Right cardiac atrium (tissue), 5 donors: ENCODE results near the gene ZRANB3. TPM values are rescaled to one million over a fixed set of nuclear protein-coding genes. Genes with fewer than 3 reads are reported as not detected.

Experiments used
- ATAC-seq, 2 donors: fragments of 200-7000 bp; cut with Tn5 transposase; one replicate each; pipeline versions ENCODE4 v1.8.0 to v1.9.1; 2020; ENCODE audit warnings: moderate library complexity in 2 of 2, mild to moderate bottlenecking in 1 of 2
- DNase-seq, 3 donors: peaks; one replicate each; pipeline ENCODE4 v3.0.0-alpha.2; 2020
- H3K27ac ChIP-seq: one replicate; pipeline ENCODE4 v1.5.1; 2013; ENCODE audit warnings: mild to moderate bottlenecking, low read length, control low read depth, moderate library complexity
- H3K27me3 ChIP-seq: one replicate; pipeline ENCODE4 v1.6.1; 2013; ENCODE audit not compliant: control insufficient read depth, insufficient read depth
- H3K4me1 ChIP-seq: one replicate; pipeline ENCODE4 v1.6.1; 2013; ENCODE audit warnings: low read length; ENCODE audit not compliant: control insufficient read depth, insufficient read depth
- H3K4me3 ChIP-seq: one replicate; pipeline ENCODE4 v1.5.1; 2013; ENCODE audit warnings: low read length, control low read depth
- H3K9me3 ChIP-seq: one replicate; pipeline ENCODE4 v1.6.1; 2013; ENCODE audit warnings: low read length; ENCODE audit not compliant: control insufficient read depth
- WGBS: extraction: QIAGEN DNeasy Blood & Tissue Kit; methylation state at CpG from one replicate; pipeline ENCODE4 v1.1.7; 2013; 5-methylcytosine and 5-hydroxymethylcytosine counted together
- intact Hi-C, 4 donors: fragments of 100-400 bp; cut with DNase I; formaldehyde crosslinking; loops; one replicate each; pipeline versions ENCODE4 v1.11.0 to v1.14.0; 2022 to 2023
- long read RNA-seq, 4 donors: library from polyadenylated mRNA; unstranded; transcript quantifications; one replicate each; pipeline ENCODE4 v2.0.0, GENCODE V29; 2020 to 2021
- polyA plus RNA-seq: library from polyadenylated mRNA; stranded (reverse); fragments of 200-250 nt; gene quantifications from one replicate; pipeline ENCODE4 v1.2.3, GENCODE V29; 2013
- total RNA-seq, 4 donors: library from RNA; stranded (reverse); fragmentation: NEBNext Ultra II Directional; extraction: Animal tissue kit (Norgen Biotek cat#: 25700); gene quantifications; one replicate each; pipeline ENCODE4 v1.2.1, GENCODE V29; 2021
- donor health status: healthy with polysubstance abuse.
- donor health status: DM: no; HTN: yes; CAD: no.
- donor health status: DM: no; HTN: no; CAD: no.
- donor health status: DM: no; HTN: yes; CAD: no; lungs with severe emphysema.
- donor health status: DM: yes; HTN: yes; CAD: no.

ZRANB3 gene
- total RNA-seq = 1 to 10 TPM; 2.0 to 4.1 (median 3.3) TPM
- polyA plus RNA-seq = 0.88 TPM
- long read RNA-seq, donor 1, full-length matches to known transcripts = 1 of 1 reads
- long read RNA-seq, donor 1, partial matches to known transcripts = 0 of 1 reads
- long read RNA-seq, donor 1, other reads (novel, unspliced or antisense) = 0 of 1 reads
- long read RNA-seq, donor 2, partial matches to known transcripts = 1 of 1 reads
- long read RNA-seq, donor 2, other reads (novel, unspliced or antisense) = 0 of 1 reads
- long read RNA-seq, donor 3, partial matches to known transcripts = 0 of 6 reads
- long read RNA-seq, donor 3, other reads (novel, unspliced or antisense) = 6 of 6 reads
- long read RNA-seq, donor 4 = 0 reads

DNA sequence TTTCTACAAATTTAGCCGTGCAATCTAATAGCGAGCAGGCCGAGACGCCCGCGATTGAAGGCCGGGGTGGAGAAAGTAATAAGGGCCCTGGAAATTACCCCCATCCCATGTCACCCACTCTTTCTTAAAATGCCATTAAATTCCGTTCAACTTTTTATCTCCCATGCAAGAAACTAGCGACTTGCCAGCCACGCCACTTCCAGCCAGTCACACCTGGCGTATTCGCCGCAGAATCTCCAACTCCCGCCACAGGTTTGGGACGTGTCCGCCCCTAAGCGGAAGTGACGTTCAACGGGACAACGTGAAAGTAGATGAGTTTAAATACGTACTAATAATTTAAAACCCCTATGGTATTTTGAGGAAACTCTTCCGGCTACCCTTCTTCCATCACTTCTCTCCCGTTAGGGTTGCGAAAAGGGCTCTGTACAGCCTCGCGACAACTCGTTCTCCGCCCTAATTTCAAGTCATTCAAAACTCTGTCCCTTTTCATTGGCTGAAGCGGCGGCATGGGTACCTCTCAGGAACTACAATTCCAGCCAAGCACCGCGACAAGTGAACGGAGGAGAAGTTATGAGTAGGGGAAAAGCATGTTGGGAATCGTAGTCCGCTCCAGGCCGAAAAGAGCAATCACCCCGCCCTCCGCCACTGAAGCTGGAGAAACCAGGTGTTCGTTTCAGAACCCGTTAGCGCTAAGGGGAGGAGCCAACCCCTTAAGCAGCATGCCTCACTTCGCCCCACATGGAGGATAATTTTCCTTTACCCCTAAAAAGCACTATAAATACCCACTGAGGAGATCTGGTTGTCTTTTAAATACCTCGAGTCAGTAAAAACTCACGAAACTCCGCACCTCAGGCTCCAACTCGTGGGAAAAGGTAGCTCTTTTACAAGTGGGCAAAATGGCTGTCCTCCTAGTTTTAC, at the start of gene ZRANB3:
Gene ZRANB3, minus strand, starts transcription at position 906 of the 918 bp plus-strand sequence.
- H3K27me3 ChIP-seq = no peaks in the 10 kb centered on the region
- H3K4me1 ChIP-seq = no peaks in the 10 kb centered on the region
- H3K27ac ChIP-seq = peak within 1 kb of the TSS; percentile 95
- peak within 1 kb of the TSS; percentile 85 for H3K4me3 ChIP-seq
- under 1% methylated on average over 46 of the region's 46 CpGs for WGBS
- DNase-seq (peak; percentile 94 to 96 (median 95)), ATAC-seq (peak; percentile 93 to 94)
- no peaks in the 10 kb centered on the region for H3K9me3 ChIP-seq
- intact Hi-C loops = no loop called here

- WGBS = 94% methylated on average over 1 of the region's 1 CpG
Measured at GRCh38 chr2:135573620-135574019, 42.6 kb upstream of the ZRANB3 start.

GRCh38 chr2:135570884-135571283, 39.9 kb upstream of the ZRANB3 start:
- ATAC-seq (no peak), DNase-seq (no peak)
- Histone ChIP-seq H3K9me3 (no peaks in the 10 kb centered on the region), H3K4me3 (no peak overlapping the region), H3K27ac (no peak overlapping the region), H3K4me1 (no peaks in the 10 kb centered on the region), H3K27me3 (no peaks in the 10 kb centered on the region)
- WGBS = 91% methylated on average over 2 of the region's 2 CpGs
- intact Hi-C loops = no loop called here

More at GRCh38 chr2:135573620-135574019, 42.6 kb upstream of the ZRANB3 start:
- ATAC-seq (no peak), DNase-seq (no peak)
- Histone ChIP-seq H3K9me3 (no peaks in the 10 kb centered on the region), H3K4me3 (no peak overlapping the region), H3K27ac (no peak overlapping the region), H3K4me1 (no peaks in the 10 kb centered on the region), H3K27me3 (no peaks in the 10 kb centered on the region)
- intact Hi-C loops = no loop called here

DNA sequence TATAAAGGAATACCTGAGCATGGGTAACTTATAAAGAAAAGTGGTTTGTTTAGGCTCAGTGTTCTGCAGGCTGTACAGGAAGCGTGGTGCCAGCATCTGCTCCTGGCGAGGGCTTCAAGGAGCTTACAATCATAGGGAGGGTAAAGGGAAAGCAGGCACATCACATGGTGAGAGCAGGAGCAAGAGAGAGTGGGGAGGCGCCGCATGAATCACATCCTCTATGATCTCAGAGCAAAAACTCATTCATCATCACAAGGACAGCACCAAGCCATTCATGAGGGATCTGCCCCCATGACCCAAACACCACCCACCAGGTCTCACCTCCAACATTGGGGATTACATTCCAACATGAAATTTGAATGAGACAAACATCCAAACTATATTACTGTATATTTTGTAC, 32.8 kb upstream of the ZRANB3 start:
- intact Hi-C loops = no loop called here
- H3K4me1 ChIP-seq = no peaks in the 10 kb centered on the region
- 95% methylated on average over 4 of the region's 4 CpGs for WGBS
- DNase-seq (no peak), ATAC-seq (no peak)
- H3K27me3 ChIP-seq = no peaks in the 10 kb centered on the region
- no peak overlapping the region for H3K27ac ChIP-seq
- H3K9me3 ChIP-seq = no peaks in the 10 kb centered on the region
- no peak overlapping the region for H3K4me3 ChIP-seq

GRCh38 chr2:135561925-135562324, 30.9 kb upstream of the ZRANB3 start:
- WGBS = 98% methylated on average over 4 of the region's 4 CpGs
- no peak overlapping the region for H3K27ac ChIP-seq
- H3K27me3 ChIP-seq = no peaks in the 10 kb centered on the region
- intact Hi-C loops = no loop called here
- no peaks in the 10 kb centered on the region for H3K4me1 ChIP-seq
- DNase-seq (no peak), ATAC-seq (no peak)
- no peaks in the 10 kb centered on the region for H3K9me3 ChIP-seq
- no peak overlapping the region for H3K4me3 ChIP-seq

GRCh38 chr2:135557530-135557929, 26.5 kb upstream of the ZRANB3 start:
- no peaks in the 10 kb centered on the region for H3K9me3 ChIP-seq
- H3K4me3 ChIP-seq = no peak overlapping the region
- peaks cover 3% of the 10 kb centered on the region for H3K4me1 ChIP-seq
- 49% methylated on average over 1 of the region's 1 CpG for WGBS
- DNase-seq = no peak
- intact Hi-C loops = no loop called here
- H3K27ac ChIP-seq = no peak overlapping the region
- H3K27me3 ChIP-seq = no peaks in the 10 kb centered on the region
- peak; percentile 32 to 43 for ATAC-seq

DNA sequence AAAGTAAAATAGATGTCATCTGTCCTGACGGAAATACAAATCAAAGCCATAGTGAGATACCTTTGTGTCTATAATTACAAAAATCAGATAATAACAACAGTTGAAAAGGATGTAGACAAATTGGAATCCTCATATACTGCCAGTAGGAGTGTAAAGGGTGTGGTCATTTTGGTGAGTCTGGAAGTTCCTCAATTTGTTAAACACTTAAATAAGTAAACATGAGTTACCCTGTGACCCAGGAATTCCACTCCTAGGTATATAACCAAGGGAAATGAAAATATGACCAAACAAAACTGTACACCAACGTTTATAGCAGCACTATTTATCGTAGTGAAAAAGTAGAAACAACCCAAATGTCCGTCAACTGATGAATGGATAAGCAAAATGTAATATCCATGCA, 24.3 kb upstream of the ZRANB3 start:
- intact Hi-C loops = no loop called here
- no peak overlapping the region for H3K27ac ChIP-seq
- no peak for ATAC-seq
- no peaks in the 10 kb centered on the region for H3K27me3 ChIP-seq
- no peak overlapping the region for H3K4me3 ChIP-seq
- peaks cover 3% of the 10 kb centered on the region for H3K4me1 ChIP-seq
- no peak for DNase-seq
- no peaks in the 10 kb centered on the region for H3K9me3 ChIP-seq
- 93% methylated on average over 4 of the region's 4 CpGs for WGBS

GRCh38 chr2:135552887-135553286, 21.9 kb upstream of the ZRANB3 start:
- DNase-seq (no peak), ATAC-seq (no peak)
- peaks cover 3% of the 10 kb centered on the region for H3K4me1 ChIP-seq
- WGBS = 88% methylated on average over 4 of the region's 4 CpGs
- H3K27ac ChIP-seq = no peak overlapping the region
- H3K4me3 ChIP-seq = no peak overlapping the region
- H3K9me3 ChIP-seq = no peaks in the 10 kb centered on the region
- intact Hi-C loops = no loop called here
- H3K27me3 ChIP-seq = no peaks in the 10 kb centered on the region

DNA sequence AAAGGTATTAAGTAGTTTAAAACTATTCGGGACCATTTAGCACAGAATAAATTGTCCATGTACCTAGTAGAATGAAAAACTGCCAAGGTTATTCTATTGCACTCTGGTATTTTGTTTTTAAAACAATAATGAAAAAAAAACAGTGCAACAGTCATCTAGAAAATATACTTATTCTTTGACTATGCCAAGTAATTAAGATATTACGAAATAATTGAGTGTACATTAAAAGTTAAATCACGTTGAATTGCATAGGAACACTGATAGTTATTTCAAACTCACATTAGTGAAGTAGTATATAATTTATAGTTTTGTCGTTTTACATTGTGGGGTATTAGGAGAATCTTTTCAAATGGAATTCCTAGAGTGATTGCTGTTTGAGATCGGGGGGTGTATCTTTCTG, 20.3 kb upstream of the ZRANB3 start:
- intact Hi-C loops = no loop called here
- Histone ChIP-seq H3K27ac (no peak overlapping the region), H3K27me3 (no peaks in the 10 kb centered on the region), H3K9me3 (no peaks in the 10 kb centered on the region), H3K4me1 (peaks cover 3% of the 10 kb centered on the region), H3K4me3 (no peak overlapping the region)
- ATAC-seq (no peak), DNase-seq (no peak)
- 95% methylated on average over 5 of the region's 5 CpGs for WGBS

DNA sequence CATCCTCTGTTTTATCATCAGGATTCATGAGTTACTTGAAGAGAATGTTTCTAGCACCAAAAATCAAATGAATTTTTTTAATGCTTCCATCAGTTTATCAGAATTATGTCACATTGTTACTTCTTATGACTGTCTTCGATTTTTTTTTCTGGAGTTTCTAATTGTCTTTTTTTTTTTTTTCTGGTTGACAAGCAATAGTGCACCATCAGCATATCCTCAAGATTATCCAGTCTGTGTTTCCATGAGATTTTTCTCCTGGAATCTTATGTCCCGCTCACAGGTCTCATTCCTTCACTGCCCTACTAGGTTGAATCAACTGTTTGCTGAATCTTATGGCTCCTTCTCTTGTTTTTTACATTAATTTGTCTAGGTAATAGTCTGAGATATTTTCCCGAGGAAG, 16.3 kb upstream of the ZRANB3 start:
- H3K4me1 ChIP-seq = no peaks in the 10 kb centered on the region
- no peak overlapping the region for H3K27ac ChIP-seq
- WGBS = 94% methylated on average over 3 of the region's 3 CpGs
- no peak for ATAC-seq
- intact Hi-C loops = no loop called here
- H3K27me3 ChIP-seq = no peaks in the 10 kb centered on the region
- DNase-seq = no peak
- no peak overlapping the region for H3K4me3 ChIP-seq
- no peaks in the 10 kb centered on the region for H3K9me3 ChIP-seq

- DNase-seq (no peak), ATAC-seq (no peak)
- H3K4me1 ChIP-seq = no peaks in the 10 kb centered on the region
- intact Hi-C loops = no loop called here
- no peaks in the 10 kb centered on the region for H3K9me3 ChIP-seq
- no peak overlapping the region for H3K4me3 ChIP-seq
- no peak overlapping the region for H3K27ac ChIP-seq
- 91% methylated on average over 3 of the region's 3 CpGs for WGBS
- H3K27me3 ChIP-seq = no peaks in the 10 kb centered on the region
Measured at GRCh38 chr2:135546436-135546835, 15.4 kb upstream of the ZRANB3 start.
